ENCODE results near the gene TDRD7. TPM values are rescaled to one million over a fixed set of nuclear protein-coding genes. Genes with fewer than 3 reads are reported as not detected.

The TDRD7 gene
- total RNA-seq, 1 donor from 2014 or later: 8.8 TPM

- DNase-seq: peak; percentile 65
- peak; percentile 86 for ATAC-seq
- intact Hi-C loops (cut with micrococcal nuclease): no loop called here
Observed at GRCh38 chr9:97514531-97514930, 102.6 kb downstream of the TDRD7 start.

GRCh38 chr9:97515662-97516061, 103.8 kb downstream of the TDRD7 start:
- no peak for ATAC-seq
- intact Hi-C loops (cut with micrococcal nuclease): no loop called here
- no peak for DNase-seq

- intact Hi-C loops (cut with micrococcal nuclease): no loop called here
- DNase-seq: no peak
- no peak for ATAC-seq
Observed at GRCh38 chr9:97516111-97516510, 104.2 kb downstream of the TDRD7 start.

GRCh38 chr9:97517331-97518089, 105.6 kb downstream of the TDRD7 start:
- peak; percentile 2 for ATAC-seq
- DNase-seq: peak; percentile 36
- intact Hi-C loops (cut with micrococcal nuclease): no loop called here

- no peak for DNase-seq
- intact Hi-C loops (cut with micrococcal nuclease): no loop called here
- ATAC-seq: no peak
Observed at GRCh38 chr9:97518166-97518908, 106.4 kb downstream of the TDRD7 start.

GRCh38 chr9:97518909-97519307, 107.0 kb downstream of the TDRD7 start:
- no peak for DNase-seq
- intact Hi-C loops (cut with micrococcal nuclease): no loop called here
- no peak for ATAC-seq

GRCh38 chr9:97519441-97519970, 107.6 kb downstream of the TDRD7 start:
- ATAC-seq (no peak), DNase-seq (no peak)
- intact Hi-C loops (cut with micrococcal nuclease): no loop called here

- intact Hi-C loops (cut with micrococcal nuclease): no loop called here
- DNase-seq (no peak), ATAC-seq (peak; percentile 54)
Observed at GRCh38 chr9:97521576-97522333, 109.9 kb downstream of the TDRD7 start.

GRCh38 chr9:97524424-97524823, 112.5 kb downstream of the TDRD7 start:
- intact Hi-C loops (cut with micrococcal nuclease): no loop called here
- DNase-seq: no peak
- ATAC-seq: no peak

GRCh38 chr9:97525451-97525850, 113.6 kb downstream of the TDRD7 start:
- ATAC-seq (no peak), DNase-seq (no peak)
- intact Hi-C loops (cut with micrococcal nuclease): no loop called here

- DNase-seq: no peak
- no peak for ATAC-seq
- intact Hi-C loops (cut with micrococcal nuclease): no loop called here
Observed at GRCh38 chr9:97526895-97527575, 115.1 kb downstream of the TDRD7 start.

GRCh38 chr9:97527626-97528528, 116.0 kb downstream of the TDRD7 start:
- intact Hi-C loops (cut with micrococcal nuclease): no loop called here
- DNase-seq (no peak), ATAC-seq (no peak)

GRCh38 chr9:97528529-97529230, 116.8 kb downstream of the TDRD7 start:
- DNase-seq (peak; percentile 61), ATAC-seq (peak; percentile 82)
- intact Hi-C loops (cut with micrococcal nuclease): no loop called here

GRCh38 chr9:97529363-97530076, 117.6 kb downstream of the TDRD7 start:
- intact Hi-C loops (cut with micrococcal nuclease): no loop called here
- ATAC-seq (peak; percentile 86), DNase-seq (peak; percentile 45)

- DNase-seq (peak; percentile 41), ATAC-seq (peak; percentile 7)
- intact Hi-C loops (cut with micrococcal nuclease): no loop called here
Observed at GRCh38 chr9:97531888-97532376, 120.0 kb downstream of the TDRD7 start.

- DNase-seq (no peak), ATAC-seq (no peak)
- intact Hi-C loops (cut with micrococcal nuclease): no loop called here
Observed at GRCh38 chr9:97534185-97534584, 122.3 kb downstream of the TDRD7 start.
